HUES6 (cell line): ENCODE data around the gene MOV10.
"Not testable (repeated sequence)": the region's sequence is repeated elsewhere in the genome, so short reads cannot be mapped to it uniquely, and the experiment has no call there.

Experiments
- H3K27ac ChIP-seq: 2 replicates; pipeline ENCODE4 v1.7.0; 2013; ENCODE audit warnings: low read depth, mild to moderate bottlenecking, low read length, inconsistent platforms
- H3K27me3 ChIP-seq: 2 replicates; pipeline ENCODE4 v1.6.1; 2013; ENCODE audit warnings: low read length; ENCODE audit not compliant: control insufficient read depth, insufficient read depth
- H3K36me3 ChIP-seq: 2 replicates; pipeline ENCODE4 v1.6.1; 2013; ENCODE audit warnings: low read length; ENCODE audit not compliant: control insufficient read depth, insufficient read depth
- H3K4me1 ChIP-seq: 2 replicates; pipeline ENCODE4 v1.6.1; 2013; ENCODE audit warnings: low read length; ENCODE audit not compliant: control insufficient read depth, insufficient read depth
- H3K4me3 ChIP-seq: 2 replicates; pipeline ENCODE4 v1.5.1; 2013; ENCODE audit warnings: low read depth, low read length
- H3K9ac ChIP-seq: one replicate; pipeline ENCODE4 v1.6.1; 2013; ENCODE audit warnings: mild to moderate bottlenecking, low read length
- H3K9me3 ChIP-seq: 2 replicates; pipeline ENCODE4 v1.6.1; 2013; ENCODE audit warnings: low read depth, low read length; ENCODE audit not compliant: control insufficient read depth, insufficient read depth

Gene MOV10

GRCh38 chr1:112727716-112728115 is 53.3 kb downstream of the MOV10 start:
- Histone ChIP-seq H3K4me3 (no peak overlapping the region), H3K9me3 (0 out of 2 replicates have a peak, but pooled peaks cover 3% of the 10 kb centered on the region), H3K27me3 (peaks cover 12% of the 10 kb centered on the region), H3K27ac (no peak overlapping the region), H3K9ac (no peak overlapping the region), H3K36me3 (no peaks in the 10 kb centered on the region), H3K4me1 (peaks cover 10% of the 10 kb centered on the region)

DNA sequence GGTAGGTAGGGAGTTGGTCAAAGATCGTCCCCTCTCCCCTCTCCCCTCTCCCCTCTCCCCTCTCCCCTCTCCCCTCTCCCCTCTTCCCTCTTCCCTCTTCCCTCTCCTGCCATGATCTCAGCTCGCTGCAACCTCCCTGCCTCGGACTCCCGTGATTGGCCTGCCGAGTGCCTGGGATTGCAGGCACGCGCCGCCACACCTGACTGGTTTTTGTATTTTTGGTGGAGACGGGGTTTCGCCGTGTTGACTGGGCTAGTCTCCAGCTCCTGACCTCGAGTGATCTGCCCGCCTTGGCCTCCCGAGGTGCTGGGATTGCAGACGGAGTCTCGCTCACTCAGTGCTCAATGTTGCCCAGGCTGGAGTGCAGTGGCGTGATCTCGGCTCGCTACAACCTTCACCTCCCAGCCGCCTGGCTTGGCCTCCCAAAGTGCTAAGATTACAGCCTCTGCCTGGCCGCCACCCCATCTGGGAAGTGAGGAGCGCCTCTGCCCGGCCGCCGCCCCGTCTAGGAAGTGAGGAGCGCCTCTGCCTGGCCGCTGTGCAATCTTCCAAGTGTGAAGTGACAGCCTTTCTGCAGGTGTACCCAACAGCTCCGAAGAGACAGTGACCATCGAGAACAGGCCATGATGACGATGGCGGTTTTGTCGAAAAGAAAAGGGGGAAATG is 54.0 kb downstream of the MOV10 start:
- not testable (repeated sequence) for H3K9ac ChIP-seq, H3K4me3 ChIP-seq, H3K9me3 ChIP-seq, H3K27me3 ChIP-seq, H3K27ac ChIP-seq, H3K4me1 ChIP-seq, H3K36me3 ChIP-seq

- not testable (repeated sequence) for H3K4me1 ChIP-seq, H3K9me3 ChIP-seq, H3K36me3 ChIP-seq, H3K27me3 ChIP-seq, H3K9ac ChIP-seq, H3K4me3 ChIP-seq, H3K27ac ChIP-seq
Observed at GRCh38 chr1:112729011-112729410, 54.6 kb downstream of the MOV10 start.

DNA sequence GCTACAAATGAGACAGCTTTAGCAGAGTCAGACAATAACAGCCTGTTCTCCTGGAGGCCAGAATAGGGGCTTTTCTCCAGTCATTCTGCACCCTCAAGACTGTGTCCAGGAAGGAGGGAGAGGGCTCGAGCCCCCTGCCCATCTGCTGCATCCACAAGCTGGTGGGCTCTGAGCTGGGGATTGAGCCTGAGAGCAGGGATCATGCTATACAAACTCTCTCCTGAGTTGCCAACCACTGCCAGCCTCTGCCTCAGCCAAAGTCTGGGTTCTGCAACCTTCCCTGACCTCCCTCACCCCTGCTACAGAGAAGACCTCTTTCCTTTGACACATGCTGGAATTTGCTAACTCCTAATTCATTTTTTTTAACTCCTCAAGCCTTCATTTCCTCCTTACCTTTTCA is 55.5 kb downstream of the MOV10 start:
- no peak overlapping the region for H3K9ac ChIP-seq
- no peaks in the 10 kb centered on the region for H3K36me3 ChIP-seq
- H3K27me3 ChIP-seq: no peaks in the 10 kb centered on the region
- no peak overlapping the region for H3K27ac ChIP-seq
- H3K4me1 ChIP-seq: no peaks in the 10 kb centered on the region
- no peak overlapping the region for H3K4me3 ChIP-seq
- 0 out of 2 replicates have a peak, but pooled peaks cover 3% of the 10 kb centered on the region for H3K9me3 ChIP-seq

DNA sequence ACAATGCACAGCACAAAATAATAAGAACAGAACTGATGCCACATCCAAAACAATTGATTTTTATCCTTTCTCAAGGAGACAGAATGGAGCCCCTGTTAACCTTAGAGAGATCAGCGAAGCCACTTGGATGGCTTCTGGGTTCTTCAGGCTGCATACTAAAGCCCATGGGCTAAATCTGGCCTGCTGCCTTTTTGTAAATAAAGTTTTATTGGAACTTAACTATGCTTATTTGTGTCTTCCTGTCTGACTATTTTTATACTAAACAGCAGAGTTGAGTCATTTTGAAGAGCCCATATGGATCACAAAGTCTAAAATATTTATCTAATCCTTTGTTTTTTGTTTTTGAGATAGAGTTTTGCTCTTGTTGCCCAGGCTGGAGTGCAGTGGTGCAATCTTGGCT is 57.0 kb downstream of the MOV10 start:
- H3K4me1 ChIP-seq: no peaks in the 10 kb centered on the region
- H3K9me3 ChIP-seq: 0 out of 2 replicates have a peak, but pooled peaks cover 3% of the 10 kb centered on the region
- H3K27ac ChIP-seq: no peak overlapping the region
- H3K4me3 ChIP-seq: no peak overlapping the region
- no peak overlapping the region for H3K9ac ChIP-seq
- no peaks in the 10 kb centered on the region for H3K27me3 ChIP-seq
- no peaks in the 10 kb centered on the region for H3K36me3 ChIP-seq

- H3K9ac ChIP-seq: no peak overlapping the region
- no peaks in the 10 kb centered on the region for H3K36me3 ChIP-seq
- peaks cover 4% of the 10 kb centered on the region for H3K27me3 ChIP-seq
- no peaks in the 10 kb centered on the region for H3K9me3 ChIP-seq
- no peaks in the 10 kb centered on the region for H3K4me1 ChIP-seq
- H3K4me3 ChIP-seq: no peak overlapping the region
- no peak overlapping the region for H3K27ac ChIP-seq
Observed at GRCh38 chr1:112735752-112736151, 61.3 kb downstream of the MOV10 start.

GRCh38 chr1:112737573-112737972 is 63.1 kb downstream of the MOV10 start:
- Histone ChIP-seq H3K4me1 (no peaks in the 10 kb centered on the region), H3K9ac (no peak overlapping the region), H3K27me3 (peaks cover 18% of the 10 kb centered on the region), H3K36me3 (no peaks in the 10 kb centered on the region), H3K27ac (no peak overlapping the region), H3K9me3 (no peaks in the 10 kb centered on the region), H3K4me3 (no peak overlapping the region)

GRCh38 chr1:112743174-112744008 is 68.9 kb downstream of the MOV10 start:
- Histone ChIP-seq H3K36me3 (no peaks in the 10 kb centered on the region), H3K9ac (no peak overlapping the region), H3K9me3 (no peaks in the 10 kb centered on the region), H3K27ac (no peak overlapping the region), H3K27me3 (peaks cover 47% of the 10 kb centered on the region), H3K4me3 (peak overlapping the region; percentile 61), H3K4me1 (no peaks in the 10 kb centered on the region)

DNA sequence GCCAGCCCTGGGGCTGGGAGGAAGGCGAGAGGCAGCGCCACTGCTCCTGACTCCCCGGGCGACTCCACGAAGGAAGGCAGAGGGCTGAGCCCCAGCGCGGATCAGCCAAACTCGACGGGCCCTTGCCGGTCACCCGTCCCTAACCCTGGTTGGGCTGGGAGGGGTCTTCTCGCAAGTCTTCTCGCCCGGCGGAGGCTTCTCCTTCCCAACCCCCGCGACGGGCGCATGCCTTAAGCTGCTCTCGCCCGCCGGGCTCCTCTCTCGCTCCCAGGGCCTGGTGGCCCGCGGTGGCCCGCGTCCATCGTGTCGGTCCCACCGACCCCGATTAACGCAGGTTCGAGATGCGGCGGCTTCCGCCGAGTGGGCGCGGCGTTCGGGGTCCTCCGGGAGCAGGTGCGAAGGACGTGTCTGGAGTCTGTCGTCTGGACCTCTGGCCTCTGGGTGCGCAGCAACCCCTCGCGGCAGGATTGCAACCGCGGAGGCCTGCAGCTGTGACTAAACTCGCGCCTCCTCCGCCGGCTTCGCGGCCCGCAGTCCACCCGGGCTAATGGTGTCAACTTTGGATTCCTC is 69.6 kb downstream of the MOV10 start:
- Histone ChIP-seq H3K27me3 (peaks cover 47% of the 10 kb centered on the region), H3K36me3 (no peaks in the 10 kb centered on the region), H3K4me1 (no peaks in the 10 kb centered on the region), H3K9me3 (no peaks in the 10 kb centered on the region), H3K4me3 (peak overlapping the region; percentile 61), H3K9ac (no peak overlapping the region), H3K27ac (no peak overlapping the region)

- no peak overlapping the region for H3K27ac ChIP-seq
- H3K9ac ChIP-seq: no peak overlapping the region
- no peaks in the 10 kb centered on the region for H3K9me3 ChIP-seq
- peaks cover 22% of the 10 kb centered on the region for H3K27me3 ChIP-seq
- H3K4me1 ChIP-seq: no peaks in the 10 kb centered on the region
- no peak overlapping the region for H3K4me3 ChIP-seq
- no peaks in the 10 kb centered on the region for H3K36me3 ChIP-seq
Observed at GRCh38 chr1:112748396-112748795, 73.9 kb downstream of the MOV10 start.
